ACC112 (cell line): ENCODE data around the gene USP20.
A peak's percentile ranks its signal among the peaks of the same experiment; 100 is the strongest.
"Not testable (repeated sequence)": the region's sequence is repeated elsewhere in the genome, so short reads cannot be mapped to it uniquely, and the experiment has no call there.

Source experiments
- H2AFZ ChIP-seq: fragments of 200-600 bp; sonication (generic); one replicate; pipeline ENCODE4 v1.6.0; 2017; ENCODE audit warnings: antibody characterized with exemption, low read length; ENCODE audit not compliant: unreplicated experiment
- H3K27ac ChIP-seq: fragments of 200-600 bp; sonication (generic); 2 replicates; pipeline ENCODE4 v1.5.1; 2014; ENCODE audit warnings: low read depth, mild to moderate bottlenecking, antibody characterized with exemption, low read length, moderate library complexity
- H3K27me3 ChIP-seq: fragments of 200-600 bp; sonication (generic); 2 replicates; pipeline ENCODE4 v1.6.1; 2014; ENCODE audit warnings: mild to moderate bottlenecking, antibody characterized with exemption, low read length, moderate library complexity, mixed read lengths; ENCODE audit not compliant: insufficient read depth
- H3K36me3 ChIP-seq: fragments of 200-600 bp; sonication (generic); 2 replicates; pipeline ENCODE4 v1.6.1; 2016; ENCODE audit warnings: mild to moderate bottlenecking, antibody characterized with exemption, low read length, moderate library complexity, mixed read lengths; ENCODE audit not compliant: insufficient read depth
- H3K4me1 ChIP-seq: fragments of 200-600 bp; sonication (generic); one replicate; pipeline ENCODE4 v1.6.1; 2016; ENCODE audit warnings: low read length, mixed read lengths; ENCODE audit not compliant: insufficient read depth, unreplicated experiment, control insufficient read depth
- H3K4me3 ChIP-seq: fragments of 200-600 bp; sonication (generic); 2 replicates; pipeline ENCODE4 v1.5.1; 2014; ENCODE audit warnings: mild to moderate bottlenecking, low read depth, low read length
- H3K79me2 ChIP-seq: fragments of 200-600 bp; sonication (generic); one replicate; pipeline ENCODE4 v1.6.0; 2016; ENCODE audit warnings: low read length; ENCODE audit not compliant: control insufficient read depth, unreplicated experiment, insufficient read depth

The USP20 gene

DNA sequence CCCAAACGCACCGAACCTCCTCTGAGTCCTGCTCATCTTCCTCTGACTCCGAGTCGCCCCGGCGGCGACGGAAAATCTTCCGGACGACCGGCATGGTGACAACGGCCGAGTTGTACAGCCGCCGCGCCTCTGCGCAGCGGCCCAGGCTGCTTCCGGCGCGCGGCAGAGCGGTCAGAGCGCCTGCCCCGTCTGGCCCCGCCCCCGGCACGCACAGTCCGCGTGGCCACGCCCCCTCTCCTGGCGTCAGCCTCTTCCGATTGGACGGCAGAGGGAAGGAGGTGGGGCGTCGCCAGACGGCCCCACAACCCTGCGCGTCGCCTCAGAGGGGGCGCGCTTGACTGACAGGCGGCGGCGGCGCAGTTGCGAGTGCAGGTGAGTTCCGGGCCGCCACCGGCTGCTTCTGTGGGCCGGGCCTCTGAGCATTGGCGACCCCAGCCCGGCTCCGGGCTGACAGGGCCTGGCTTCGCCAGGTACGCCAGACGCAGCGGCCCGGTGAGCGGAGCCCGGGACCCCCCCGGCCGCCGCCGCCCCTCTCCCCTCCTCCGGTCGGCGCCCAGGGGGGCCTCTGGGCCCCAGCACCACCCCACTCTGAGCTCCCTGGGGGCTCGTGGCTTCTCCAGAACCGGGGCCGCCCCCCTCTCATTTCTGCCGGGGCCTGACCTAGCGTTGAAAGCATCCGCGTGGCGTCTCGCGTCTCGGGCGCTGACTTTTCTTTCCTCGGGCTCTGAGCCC is at the start of gene USP20, which contains the start of gene C9orf78:
Gene USP20 (plus strand): TSS at position 331 of the 732 bp plus-strand sequence. CDS start 17,098 bp downstream, outside the sequence.
Gene C9orf78 (minus strand): TSS at position 148 of the 732 bp plus-strand sequence. CDS start 54 bp downstream, at position 94.
- H3K27ac ChIP-seq: peak within 1 kb of the TSS; percentile 20; the same call in 1 of the 2 replicates
- peak within 1 kb of the TSS; percentile 96 for H3K4me3 ChIP-seq
- H3K4me1 ChIP-seq: peaks cover 33% of the 10 kb centered on the region
- peak within 1 kb of the TSS; percentile 98 for H2AFZ ChIP-seq
- H3K79me2 ChIP-seq: peaks cover 23% of the 10 kb centered on the region
- no peaks in the 10 kb centered on the region for H3K27me3 ChIP-seq
- H3K36me3 ChIP-seq: no peaks in the 10 kb centered on the region; the same call in 1 of the 2 replicates

DNA sequence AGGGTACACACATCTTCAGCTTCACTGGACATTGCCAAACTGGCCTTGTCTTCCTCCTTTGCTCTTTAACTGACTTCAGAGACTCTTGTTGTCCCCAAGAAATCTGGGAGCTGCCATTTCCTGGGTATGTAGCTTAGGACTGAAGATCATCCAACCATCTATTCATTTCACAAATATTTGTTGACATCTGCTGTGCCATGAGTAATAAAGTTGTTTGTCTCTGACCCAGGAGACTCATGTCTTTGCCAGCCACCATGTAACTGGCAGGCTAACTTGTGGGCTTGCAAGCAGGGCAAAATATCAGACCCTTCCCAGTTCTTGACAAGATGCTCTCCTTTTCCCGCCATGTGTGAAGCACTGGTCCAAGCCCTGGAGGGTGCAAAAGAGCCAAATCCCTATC is 49.4 kb upstream of the USP20 start:
- Histone ChIP-seq H3K36me3 (no peaks in the 10 kb centered on the region), H3K4me1 (no peaks in the 10 kb centered on the region), H2AFZ (no peak overlapping the region), H3K4me3 (no peak overlapping the region), H3K27me3 (peaks cover 8% of the 10 kb centered on the region; the same call in 1 of the 2 replicates), H3K79me2 (no peaks in the 10 kb centered on the region), H3K27ac (no peak overlapping the region)

DNA sequence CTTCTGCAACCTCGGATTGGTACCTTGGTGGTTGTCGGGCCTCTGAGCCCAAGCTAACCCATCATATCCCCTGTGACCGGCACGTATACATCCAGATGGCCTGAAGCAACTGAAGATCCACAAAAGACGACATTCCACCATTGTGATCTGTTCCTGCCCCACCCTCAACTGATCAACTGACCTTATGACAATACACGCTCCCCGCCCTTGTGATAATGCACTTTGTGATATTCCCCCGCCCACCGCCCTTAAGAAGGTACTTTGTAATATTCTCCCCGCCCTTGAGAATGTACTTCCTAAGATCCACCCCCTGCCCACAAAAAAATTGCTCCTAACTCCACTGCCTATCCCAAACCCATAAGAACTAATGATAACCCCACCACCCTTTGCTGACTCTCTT is 48.8 kb upstream of the USP20 start:
- H2AFZ ChIP-seq: no peak overlapping the region
- no peaks in the 10 kb centered on the region for H3K4me1 ChIP-seq
- no peak overlapping the region for H3K4me3 ChIP-seq
- H3K36me3 ChIP-seq: no peaks in the 10 kb centered on the region
- no peak overlapping the region for H3K27ac ChIP-seq
- no peaks in the 10 kb centered on the region for H3K79me2 ChIP-seq
- H3K27me3 ChIP-seq: peaks cover 8% of the 10 kb centered on the region; the same call in 1 of the 2 replicates

DNA sequence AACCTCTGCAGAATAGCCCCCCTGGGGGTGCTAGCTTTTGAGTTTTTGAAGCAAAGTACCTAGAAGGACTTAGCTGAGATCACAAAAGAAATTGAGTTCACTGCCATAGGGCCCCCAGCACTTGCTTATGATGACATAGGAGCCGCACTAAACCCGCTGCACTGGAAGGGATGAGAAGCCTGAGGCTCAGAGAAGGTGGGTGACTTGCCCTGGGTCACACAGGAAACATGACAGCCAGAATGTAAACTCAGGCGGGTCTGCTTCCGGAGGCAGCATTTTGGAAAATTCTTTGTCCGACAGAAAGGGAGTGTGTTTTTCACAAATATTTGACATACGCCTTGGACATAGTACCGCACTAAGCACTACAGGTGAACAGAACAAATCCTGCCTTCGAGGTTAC is 40.7 kb upstream of the USP20 start:
- Histone ChIP-seq H2AFZ (no peak overlapping the region), H3K79me2 (no peaks in the 10 kb centered on the region), H3K4me3 (no peak overlapping the region), H3K4me1 (no peaks in the 10 kb centered on the region), H3K36me3 (no peaks in the 10 kb centered on the region), H3K27ac (no peak overlapping the region), H3K27me3 (peaks cover 34% of the 10 kb centered on the region)

DNA sequence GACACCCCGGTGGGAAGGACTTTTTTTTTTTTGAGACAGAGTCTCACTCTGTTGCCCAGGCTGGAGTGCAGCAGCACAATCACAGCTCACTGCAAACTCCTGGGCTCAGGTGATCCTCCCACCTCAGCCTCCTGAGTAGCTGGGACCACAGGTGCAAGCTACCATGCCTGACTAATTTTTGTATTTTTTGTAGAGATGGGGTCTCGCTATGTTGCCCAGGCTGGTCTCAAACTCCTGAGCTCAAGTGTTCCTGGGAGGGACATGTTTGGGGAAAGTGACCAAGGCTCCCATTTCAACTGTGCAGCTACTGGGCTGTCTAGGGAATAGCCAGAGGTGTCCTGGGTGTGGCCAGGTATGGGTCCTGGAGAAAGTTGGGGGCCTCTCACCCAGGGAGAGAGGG is 39.2 kb upstream of the USP20 start:
- not testable (repeated sequence) for H3K4me1 ChIP-seq, H3K4me3 ChIP-seq, H2AFZ ChIP-seq, H3K79me2 ChIP-seq, H3K27ac ChIP-seq, H3K36me3 ChIP-seq
- H3K27me3 ChIP-seq: peaks cover 34% of the 10 kb centered on the region

DNA sequence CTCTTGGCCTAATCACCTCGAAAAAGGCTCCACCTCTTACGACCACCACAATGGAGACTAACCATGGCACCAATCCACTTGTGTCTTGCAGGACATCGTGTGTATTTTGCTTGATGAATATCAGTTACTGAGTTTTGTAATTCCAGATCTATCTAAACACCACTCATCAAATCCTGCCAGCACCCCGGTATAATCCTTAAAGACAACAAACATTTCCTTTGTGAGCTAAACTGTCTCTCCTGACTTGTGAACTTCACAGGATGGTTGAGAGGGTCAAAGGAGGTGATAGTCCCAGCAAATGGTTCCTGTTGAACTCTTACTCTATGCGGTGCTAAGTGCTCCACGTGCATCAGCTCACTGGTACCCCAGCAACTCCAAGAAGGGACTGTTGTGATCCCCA is 36.3 kb upstream of the USP20 start:
- H2AFZ ChIP-seq: no peak overlapping the region

DNA sequence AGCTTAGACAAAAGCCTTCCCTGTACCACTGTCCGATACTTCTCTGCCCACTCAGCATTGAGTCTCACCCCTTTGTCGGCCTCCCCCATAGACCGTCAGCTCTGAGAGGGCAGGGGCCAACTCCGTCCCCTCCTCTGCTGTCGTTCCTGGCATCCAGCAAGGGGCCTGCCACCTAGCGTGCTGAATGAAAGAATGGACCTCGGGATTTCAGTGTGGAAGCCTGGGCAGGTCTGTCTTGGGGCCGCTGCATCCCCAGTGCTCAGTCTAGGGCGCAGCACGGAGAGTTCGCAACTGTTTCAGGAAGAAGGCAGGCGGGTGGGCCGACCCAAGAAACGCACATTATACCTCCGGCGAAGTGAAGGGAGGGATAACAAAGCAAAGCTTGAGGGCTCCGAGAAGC is 33.8 kb upstream of the USP20 start:
- Histone ChIP-seq H3K4me3 (no peak overlapping the region), H3K27me3 (no peaks in the 10 kb centered on the region), H3K4me1 (peaks cover 6% of the 10 kb centered on the region), H2AFZ (no peak overlapping the region), H3K79me2 (peaks cover 10% of the 10 kb centered on the region), H3K27ac (no peak overlapping the region), H3K36me3 (peaks cover 3% of the 10 kb centered on the region; the same call in 1 of the 2 replicates)

More for the DNA sequence above, 36.3 kb upstream of the USP20 start:
- Histone ChIP-seq H3K4me1 (peaks cover 2% of the 10 kb centered on the region), H3K79me2 (peaks cover 5% of the 10 kb centered on the region), H3K27me3 (peaks cover 22% of the 10 kb centered on the region), H3K4me3 (no peak overlapping the region), H3K36me3 (no peaks in the 10 kb centered on the region), H3K27ac (no peak overlapping the region)

DNA sequence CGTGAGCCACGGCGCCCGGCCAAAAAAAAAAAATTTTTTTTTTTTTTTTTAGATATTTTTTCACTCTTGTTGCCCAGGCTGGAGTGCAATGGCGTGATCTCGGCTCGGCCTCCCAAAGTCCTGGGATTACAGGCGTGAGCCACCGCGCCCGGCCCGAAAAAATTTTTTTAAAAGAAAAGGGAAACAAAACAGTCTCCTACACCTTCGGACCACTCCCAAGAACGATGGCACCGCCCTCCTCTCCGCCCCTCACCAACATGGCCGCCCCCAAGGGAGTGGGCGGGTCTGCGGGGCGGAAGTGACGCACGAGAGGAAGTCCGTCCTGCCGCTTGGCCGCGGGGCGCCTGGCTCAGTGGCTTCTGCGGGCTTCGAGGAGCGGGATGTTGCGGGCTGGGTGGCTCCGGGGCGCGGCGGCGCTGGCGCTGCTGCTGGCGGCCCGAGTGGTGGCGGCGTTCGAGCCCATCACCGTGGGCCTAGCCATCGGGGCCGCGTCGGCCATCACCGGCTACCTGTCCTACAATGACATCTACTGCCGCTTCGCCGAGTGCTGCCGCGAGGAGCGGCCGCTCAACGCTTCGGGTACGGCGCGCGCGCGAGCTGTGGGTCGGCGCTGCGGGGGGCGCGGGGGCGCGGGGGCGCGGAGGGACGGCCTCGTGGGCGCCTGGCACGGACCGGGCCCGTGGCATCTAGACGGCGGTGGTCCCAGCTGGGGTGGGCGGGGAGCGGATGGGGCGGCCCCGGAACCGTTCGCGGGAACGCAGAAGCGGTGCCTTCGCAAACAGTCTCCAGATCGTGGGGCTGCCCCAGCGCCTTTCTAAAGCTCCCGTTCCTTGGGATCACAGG is 32.2 kb upstream of the USP20 start, which contains the start of gene TOR1B:
Gene TOR1B (plus strand): TSS at position 352 of the 843 bp plus-strand sequence. CDS start 29 bp downstream, at position 381.
- H2AFZ ChIP-seq: peak within 1 kb of the TSS; percentile 54
- peaks cover 6% of the 10 kb centered on the region for H3K4me1 ChIP-seq
- peaks cover 7% of the 10 kb centered on the region; the same call in 1 of the 2 replicates for H3K36me3 ChIP-seq
- no peaks in the 10 kb centered on the region for H3K27me3 ChIP-seq
- H3K79me2 ChIP-seq: peaks cover 10% of the 10 kb centered on the region
- 0 out of 2 replicates have a peak within 1 kb of the TSS, but pooled peaks have one; percentile 10 for H3K27ac ChIP-seq
- H3K4me3 ChIP-seq: peak within 1 kb of the TSS; percentile 85

DNA sequence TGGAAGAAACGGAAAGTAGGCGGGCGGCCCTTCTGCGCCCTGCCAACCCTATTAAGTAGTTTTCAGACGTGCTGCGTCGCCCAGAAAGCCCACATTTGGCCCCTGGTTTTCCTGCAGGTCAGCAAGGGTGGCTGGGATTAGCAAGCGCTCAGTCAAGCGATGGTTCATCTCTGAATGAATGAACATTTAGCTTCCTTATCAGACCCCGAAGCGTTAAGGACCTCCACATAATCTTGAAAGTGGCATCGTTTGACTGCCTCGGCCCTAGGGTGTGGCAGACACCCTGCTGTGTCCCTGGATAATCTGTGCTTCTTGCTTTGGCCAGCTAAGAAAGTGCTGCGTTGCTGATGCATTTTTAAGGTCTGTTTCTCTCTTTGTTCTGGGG is 31.6 kb upstream of the USP20 start:
- peaks cover 6% of the 10 kb centered on the region for H3K4me1 ChIP-seq
- peak overlapping the region; percentile 85 for H3K4me3 ChIP-seq
- H3K27ac ChIP-seq: no peak overlapping the region

DNA sequence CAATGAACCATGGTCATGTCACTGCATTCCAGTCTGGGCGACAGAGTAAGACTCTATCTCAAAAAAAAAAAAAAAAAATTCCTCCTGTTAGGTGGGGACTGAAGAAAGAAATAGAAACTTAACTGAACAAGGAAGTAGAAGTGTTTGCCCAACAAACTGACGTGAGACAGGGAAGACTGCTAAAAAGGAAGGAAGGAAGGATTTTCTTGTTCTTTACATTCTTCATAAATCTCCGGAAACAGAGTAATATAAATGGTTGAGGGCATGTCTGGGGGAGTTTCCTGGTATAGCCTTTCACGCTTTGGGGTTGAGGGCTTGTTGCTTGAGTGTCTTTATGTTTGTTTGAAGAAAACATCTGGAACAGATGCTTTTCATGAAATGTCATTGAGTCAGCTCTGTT is 29.2 kb upstream of the USP20 start:
- H3K79me2 ChIP-seq: peaks cover 10% of the 10 kb centered on the region
- H2AFZ ChIP-seq: no peak overlapping the region
- peaks cover 14% of the 10 kb centered on the region; the same call in 1 of the 2 replicates for H3K36me3 ChIP-seq
- H3K4me1 ChIP-seq: peaks cover 6% of the 10 kb centered on the region
- no peak overlapping the region for H3K27ac ChIP-seq
- no peaks in the 10 kb centered on the region for H3K27me3 ChIP-seq
- no peak overlapping the region for H3K4me3 ChIP-seq

More for the DNA sequence above, 31.6 kb upstream of the USP20 start:
- H3K27me3 ChIP-seq: no peaks in the 10 kb centered on the region
- H3K79me2 ChIP-seq: peaks cover 10% of the 10 kb centered on the region
- H2AFZ ChIP-seq: peak overlapping the region; percentile 28
- H3K36me3 ChIP-seq: peaks cover 7% of the 10 kb centered on the region; the same call in 1 of the 2 replicates
